DND-41 (cell line): ENCODE data around the gene ZIC4.

ENCODE experiments used
- CTCF ChIP-seq: IDR thresholded peaks from 2 replicates; pipeline ENCODE4 v1.5.1; 2012; ENCODE audit warnings: borderline replicate concordance, low read length, moderate library complexity, mild to moderate bottlenecking; ENCODE audit not compliant: poor library complexity, severe bottlenecking; ENCODE audit errors: extremely low read depth
- EZH2 ChIP-seq: IDR thresholded peaks from 3 replicates; pipeline ENCODE4 v1.6.1; 2012; ENCODE audit warnings: borderline replicate concordance, low read depth, mild to moderate bottlenecking, moderate library complexity, low read length, inconsistent platforms; ENCODE audit not compliant: severe bottlenecking

GRCh38 chr3:147428754-147429153 lies 22.4 kb upstream of the ZIC4 start:
- TF ChIP-seq CTCF (no peak), EZH2 (no peak)
